BJ (cell line): ENCODE data around the gene GOLGA1. TPM values are rescaled to one million over a fixed set of nuclear protein-coding genes. Genes with fewer than 3 reads are reported as not detected.

Experiments used
- CTCF ChIA-PET: fragments of 350-600 bp; formaldehyde crosslinking; extraction: SDS; loops from one replicate; lab custom pipeline; 2021; ENCODE audit warnings: antibody characterized with exemption, inconsistent platforms; lab: Yijun Ruan, JAX
- POLR2A ChIA-PET: fragments of 300-600 bp; sonication (Branson Sonifier 250); formaldehyde crosslinking; extraction: SDS; loops from one replicate; lab custom pipeline; 2021; ENCODE audit warnings: antibody characterized with exemption; lab: Charles Lee
- DNase-seq: peaks from one replicate; pipeline ENCODE4 v3.0.0-alpha.2; 2011; ENCODE audit warnings: low read depth
- H3K27me3 ChIP-seq: 2 replicates; pipeline ENCODE4 v1.6.0; 2011; ENCODE audit warnings: low read length; ENCODE audit not compliant: control insufficient read depth, insufficient read depth
- H3K36me3 ChIP-seq: 2 replicates; pipeline ENCODE4 v1.5.1; 2011; ENCODE audit warnings: low read length; ENCODE audit not compliant: control insufficient read depth, insufficient read depth
- H3K4me3 ChIP-seq: 2 replicates; pipeline ENCODE4 v1.5.1; 2011; ENCODE audit warnings: low read depth, mild to moderate bottlenecking, control low read depth, low read length
- polyA plus RNA-seq: library from polyadenylated mRNA; depleted of rRNA; stranded (reverse); fragments of >200 nt; gene quantifications from 2 replicates; pipeline ENCODE4 v1.2.3, GENCODE V29; 2011
- TF ChIP-seq, protein P1 (sequence below): IDR thresholded peaks from 2 replicates; pipeline ENCODE4 v1.5.1; 2011; ENCODE audit warnings: low read depth, mild to moderate bottlenecking, control low read depth, inconsistent platforms, low read length, moderate library complexity; ENCODE audit not compliant: insufficient read depth

The GOLGA1 gene
- polyA plus RNA-seq, 1 experiment: 12.4 TPM

- Histone ChIP-seq H3K4me3 (no peak overlapping the region), H3K36me3 (peaks cover 19% of the 10 kb centered on the region), H3K27me3 (no peaks in the 10 kb centered on the region)
- TF ChIP-seq, protein P1, sequence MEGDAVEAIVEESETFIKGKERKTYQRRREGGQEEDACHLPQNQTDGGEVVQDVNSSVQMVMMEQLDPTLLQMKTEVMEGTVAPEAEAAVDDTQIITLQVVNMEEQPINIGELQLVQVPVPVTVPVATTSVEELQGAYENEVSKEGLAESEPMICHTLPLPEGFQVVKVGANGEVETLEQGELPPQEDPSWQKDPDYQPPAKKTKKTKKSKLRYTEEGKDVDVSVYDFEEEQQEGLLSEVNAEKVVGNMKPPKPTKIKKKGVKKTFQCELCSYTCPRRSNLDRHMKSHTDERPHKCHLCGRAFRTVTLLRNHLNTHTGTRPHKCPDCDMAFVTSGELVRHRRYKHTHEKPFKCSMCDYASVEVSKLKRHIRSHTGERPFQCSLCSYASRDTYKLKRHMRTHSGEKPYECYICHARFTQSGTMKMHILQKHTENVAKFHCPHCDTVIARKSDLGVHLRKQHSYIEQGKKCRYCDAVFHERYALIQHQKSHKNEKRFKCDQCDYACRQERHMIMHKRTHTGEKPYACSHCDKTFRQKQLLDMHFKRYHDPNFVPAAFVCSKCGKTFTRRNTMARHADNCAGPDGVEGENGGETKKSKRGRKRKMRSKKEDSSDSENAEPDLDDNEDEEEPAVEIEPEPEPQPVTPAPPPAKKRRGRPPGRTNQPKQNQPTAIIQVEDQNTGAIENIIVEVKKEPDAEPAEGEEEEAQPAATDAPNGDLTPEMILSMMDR: no peak
- DNase-seq: no peak
- POLR2A ChIA-PET: interaction anchor here (0.5 kb wide), 1 partner anchor 329 kb away, joined by 5 read pairs; no protein-coding TSS in a partner anchor
- CTCF ChIA-PET: interaction anchor here (3.1 kb wide), 2 partner anchors 13 to 28 kb away, joined by 13 to 14 read pairs; partner anchors contain the start of gene WDR38
These were observed 60.4 kb downstream of the GOLGA1 start for GRCh38 chr9:124880501-124880900.

- ChIA-PET POLR2A (no interaction called here), CTCF (interaction anchor here (3.1 kb wide), 2 partner anchors 14 to 26 kb away, joined by 13 to 14 read pairs; partner anchors contain the start of gene WDR38)
- TF ChIP-seq, protein P1: no peak
- Histone ChIP-seq H3K27me3 (no peaks in the 10 kb centered on the region), H3K4me3 (no peak overlapping the region), H3K36me3 (peaks cover 22% of the 10 kb centered on the region)
- DNase-seq: no peak
These were observed 61.7 kb downstream of the GOLGA1 start for GRCh38 chr9:124879226-124879625.

GRCh38 chr9:124878518-124878917 is 62.4 kb downstream of the GOLGA1 start:
- H3K27me3 ChIP-seq: no peaks in the 10 kb centered on the region
- no peak for DNase-seq
- peaks cover 26% of the 10 kb centered on the region for H3K36me3 ChIP-seq
- TF ChIP-seq, protein P1: no peak
- no peak overlapping the region for H3K4me3 ChIP-seq
- POLR2A ChIA-PET: no interaction called here
- CTCF ChIA-PET: interaction anchor here (1.2 to 3.1 kb wide), 3 partner anchors 15 to 107 kb away, joined by 6 to 14 read pairs (median 11); partner anchors contain the start of genes NR6A1 and WDR38

- no peak overlapping the region for H3K4me3 ChIP-seq
- ChIA-PET CTCF (interaction anchor here (0.6 to 3.1 kb wide), 5 partner anchors 16 to 224 kb away, joined by 3 to 14 read pairs (median 6); partner anchors contain the start of genes NR6A1 and WDR38), POLR2A (no interaction called here)
- no peak for DNase-seq
- TF ChIP-seq, protein P1: no peak
- H3K36me3 ChIP-seq: peaks cover 26% of the 10 kb centered on the region
- H3K27me3 ChIP-seq: no peaks in the 10 kb centered on the region
These were observed 62.9 kb downstream of the GOLGA1 start for GRCh38 chr9:124878021-124878420.

DNA sequence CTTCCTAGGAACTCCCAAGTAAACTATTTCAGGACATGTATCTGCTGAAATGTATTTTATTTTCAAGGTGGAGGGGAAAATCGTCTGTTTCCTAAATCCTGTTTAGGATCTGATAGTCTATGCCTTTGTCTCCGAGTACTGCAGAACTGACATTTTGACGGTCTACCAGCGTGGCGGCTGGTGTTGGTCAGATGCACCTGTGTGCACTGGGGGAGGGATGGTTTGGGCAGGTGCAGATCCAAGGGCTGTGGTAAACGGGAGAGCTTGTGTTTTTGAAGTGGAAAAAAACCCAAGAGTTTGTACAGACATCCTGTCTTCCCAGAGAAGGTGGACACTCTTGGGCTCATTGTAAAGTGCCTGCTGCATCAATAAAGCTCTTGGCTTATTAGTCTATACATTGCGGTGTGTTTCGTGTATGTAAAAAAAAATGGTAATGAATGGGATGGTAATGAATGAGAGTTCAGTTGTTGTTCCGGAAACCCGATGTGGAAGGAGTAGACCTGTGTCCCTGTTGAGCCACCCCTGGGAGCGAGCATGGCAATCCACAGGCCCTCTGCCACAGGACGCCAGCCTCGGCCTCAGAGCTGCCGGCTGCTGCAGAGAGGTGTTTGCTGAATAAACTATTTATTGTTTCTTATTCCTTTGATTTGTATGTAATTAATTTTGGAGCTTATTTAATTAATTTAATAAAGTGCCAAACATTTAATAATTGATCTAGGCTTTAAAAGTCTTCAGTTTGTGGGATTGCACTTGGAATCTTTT is 63.7 kb downstream of the GOLGA1 start:
- DNase-seq: no peak
- TF ChIP-seq, protein P1: no peak
- no peak overlapping the region for H3K4me3 ChIP-seq
- ChIA-PET POLR2A (no interaction called here), CTCF (interaction anchor here (0.6 to 3.1 kb wide), 7 partner anchors 17 to 223 kb away, joined by 3 to 14 read pairs (median 4); partner anchors contain the start of genes NR6A1 and WDR38)
- H3K27me3 ChIP-seq: no peaks in the 10 kb centered on the region
- H3K36me3 ChIP-seq: peaks cover 24% of the 10 kb centered on the region
